Measurements from ENCODE around the gene PDPN.

GRCh38 chr1:13627127-13627526 lies 43.5 kb downstream of the PDPN start:
- TF ChIP-seq EZH2phosphoT487 (IDR thresholded peaks at IDR 0.05; ENCODE audit: insufficient read depth, low read depth) (no peak), EZH2 (IDR thresholded peaks at IDR 0.05; ENCODE audit: insufficient read depth, poor library complexity, severe bottlenecking) (no peak)
